ENCODE data around the gene ATP2A2. TPM values are rescaled to one million over a fixed set of nuclear protein-coding genes. Genes with fewer than 3 reads are reported as not detected.

ATP2A2 gene
- polyA plus RNA-seq, 3 donors from 2014 or later = 2.0 to 8.0 (median 2.5) TPM

- H3K4me3 Mint-ChIP-seq = peak overlapping the region in 1 of 5 donors; percentile 8
- H3K9me3 Mint-ChIP-seq = no peaks in the 10 kb centered on the region
- H3K27me3 Mint-ChIP-seq (ENCODE audit: low read depth in 3 of 3) = peaks cover 0 to 1% (median 0%) of the 10 kb centered on the region in 3 donors
- peaks cover 5 to 18% (median 5%) of the 10 kb centered on the region in 3 donors for H3K36me3 Mint-ChIP-seq
- H3K27ac Mint-ChIP-seq = peak overlapping the region in 2 of 6 donors; percentile 16 to 72
- DNase-seq = no peak
- H3K4me1 Mint-ChIP-seq = peaks cover 62 to 69% of the 10 kb centered on the region in 2 donors
Observed at GRCh38 chr12:110289044-110289710, 8.1 kb downstream of the ATP2A2 start.

DNA sequence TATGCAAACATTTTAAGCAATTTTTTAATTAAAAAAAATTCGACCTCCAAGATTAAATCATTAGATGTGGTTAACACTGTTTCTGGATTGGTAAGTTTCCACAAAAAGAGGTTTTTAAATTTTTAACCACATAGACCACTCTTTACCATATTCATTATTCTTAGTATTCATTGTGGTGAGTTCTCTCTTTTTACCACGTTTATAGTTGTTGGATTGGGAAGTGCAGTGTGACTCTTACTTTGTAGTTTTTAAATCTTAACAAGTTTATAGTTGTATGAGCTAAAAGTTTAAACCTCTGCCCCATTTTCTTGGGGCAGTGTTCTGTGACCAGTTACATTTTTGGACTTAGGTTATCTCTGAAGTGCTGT is 8.6 kb downstream of the ATP2A2 start:
- DNase-seq = no peak
- peak overlapping the region in 2 of 5 donors; percentile 14 to 41 for H3K4me3 Mint-ChIP-seq
- peaks cover 5 to 21% (median 8%) of the 10 kb centered on the region in 3 donors for H3K36me3 Mint-ChIP-seq
- peak overlapping the region in 2 of 6 donors; percentile 37 to 39 for H3K27ac Mint-ChIP-seq
- H3K4me1 Mint-ChIP-seq = peaks cover 58 to 64% of the 10 kb centered on the region in 2 donors
- H3K9me3 Mint-ChIP-seq = no peaks in the 10 kb centered on the region
- H3K27me3 Mint-ChIP-seq (ENCODE audit: low read depth in 3 of 3) = peaks cover 0 to 1% (median 0%) of the 10 kb centered on the region in 3 donors

GRCh38 chr12:110301065-110301806 is 20.2 kb downstream of the ATP2A2 start:
- H3K4me1 Mint-ChIP-seq = peaks cover 42 to 70% of the 10 kb centered on the region in 2 donors
- H3K36me3 Mint-ChIP-seq = peaks cover 4 to 26% (median 23%) of the 10 kb centered on the region in 3 donors
- peak overlapping the region; percentile 13 to 88 (median 50) for H3K27ac Mint-ChIP-seq

DNA sequence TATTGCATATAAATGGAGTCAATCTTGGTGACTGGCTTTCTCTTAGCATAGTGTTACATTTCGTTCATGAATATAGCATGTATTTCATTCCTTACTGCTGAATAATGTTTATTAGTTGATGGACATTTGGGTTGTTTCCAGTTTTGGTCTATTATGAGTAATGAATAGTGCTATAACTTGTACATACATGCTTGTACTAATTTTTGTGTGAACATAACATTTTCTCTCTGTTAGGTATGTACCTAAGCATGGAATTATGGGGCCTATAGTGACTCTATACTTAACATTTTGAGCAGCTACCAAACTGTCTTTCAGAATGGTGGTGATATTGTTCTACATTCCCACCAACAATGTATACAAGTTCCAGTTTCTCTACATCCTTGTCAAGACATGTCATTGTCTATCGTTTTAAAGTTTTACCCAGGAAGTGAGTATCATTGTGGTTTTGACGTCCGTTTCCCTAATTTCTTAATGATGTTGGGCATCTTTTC is 23.1 kb downstream of the ATP2A2 start:
- H3K27ac Mint-ChIP-seq = peak overlapping the region; percentile 7 to 65 (median 28)
- no peak overlapping the region for H3K4me3 Mint-ChIP-seq
- no peak for DNase-seq
- peaks cover 61 to 77% of the 10 kb centered on the region in 2 donors for H3K4me1 Mint-ChIP-seq
- H3K36me3 Mint-ChIP-seq = peaks cover 3 to 23% (median 17%) of the 10 kb centered on the region in 3 donors
- peaks cover 0 to 1% (median 0%) of the 10 kb centered on the region in 3 donors for H3K27me3 Mint-ChIP-seq (ENCODE audit: low read depth in 3 of 3)
- no peaks in the 10 kb centered on the region for H3K9me3 Mint-ChIP-seq

More at GRCh38 chr12:110301065-110301806, 20.2 kb downstream of the ATP2A2 start:
- DNase-seq = no peak
- no peaks in the 10 kb centered on the region for H3K9me3 Mint-ChIP-seq
- peak overlapping the region in 2 of 5 donors; percentile 6 to 7 for H3K4me3 Mint-ChIP-seq
- no peaks in the 10 kb centered on the region for H3K27me3 Mint-ChIP-seq (ENCODE audit: low read depth in 3 of 3)

DNA sequence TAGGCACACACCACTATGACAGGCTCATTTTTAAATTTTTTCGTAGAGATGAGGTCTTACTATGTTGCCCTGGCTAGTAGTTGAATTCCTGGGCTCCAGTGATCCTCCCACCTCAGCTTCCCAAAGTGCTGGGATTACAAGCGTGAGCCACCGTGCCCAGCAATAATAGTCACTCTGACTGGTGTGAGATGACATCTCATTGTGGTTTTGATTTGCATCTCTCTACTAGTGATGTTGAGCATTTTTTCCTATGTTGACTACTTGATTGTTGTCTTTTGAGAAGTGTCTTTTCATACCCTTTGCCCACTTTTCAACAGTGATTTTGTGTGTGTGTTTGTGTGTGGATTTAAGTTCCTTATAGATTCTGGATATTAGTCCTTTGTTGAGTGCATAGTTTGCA is 26.3 kb downstream of the ATP2A2 start:
- Mint-ChIP-seq H3K9me3 (no peaks in the 10 kb centered on the region), H3K4me3 (peak overlapping the region in 3 of 5 donors; percentile 26 to 52 (median 26)), H3K36me3 (peaks cover 3 to 16% (median 7%) of the 10 kb centered on the region in 3 donors), H3K27ac (peak overlapping the region in 5 of 6 donors; percentile 21 to 80 (median 77)), H3K4me1 (peaks cover 50 to 75% of the 10 kb centered on the region in 2 donors), H3K27me3 (ENCODE audit: low read depth in 3 of 3) (peaks cover 0 to 8% (median 0%) of the 10 kb centered on the region in 3 donors)
- DNase-seq = no peak

DNA sequence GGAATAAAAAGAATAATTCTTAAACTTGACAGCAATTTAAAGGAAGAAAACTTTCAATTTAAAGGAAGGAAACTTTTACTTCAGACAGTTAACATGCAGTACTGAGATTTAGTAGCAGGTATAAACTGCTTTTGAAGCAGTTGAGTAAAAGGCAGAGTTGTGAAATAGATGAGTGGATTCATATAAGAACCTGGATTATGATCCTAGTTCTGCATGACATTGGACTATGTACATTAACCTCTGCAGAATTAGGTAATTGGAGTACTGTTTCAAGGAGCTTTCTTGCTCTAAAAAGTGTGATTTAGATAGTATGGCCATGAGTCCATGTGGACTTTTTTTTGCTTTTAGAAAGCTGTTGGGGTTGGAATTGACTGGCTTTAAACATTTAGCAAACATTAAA is 29.7 kb downstream of the ATP2A2 start:
- no peak for DNase-seq
- Mint-ChIP-seq H3K4me1 (peaks cover 48 to 71% of the 10 kb centered on the region in 2 donors), H3K27ac (peak overlapping the region in 3 of 6 donors; percentile 10 to 53 (median 34)), H3K9me3 (no peaks in the 10 kb centered on the region), H3K27me3 (ENCODE audit: low read depth in 3 of 3) (peaks cover 0 to 8% (median 2%) of the 10 kb centered on the region in 3 donors), H3K4me3 (no peak overlapping the region), H3K36me3 (peaks cover under 1 to 5% (median 3%) of the 10 kb centered on the region in 3 donors)

DNA sequence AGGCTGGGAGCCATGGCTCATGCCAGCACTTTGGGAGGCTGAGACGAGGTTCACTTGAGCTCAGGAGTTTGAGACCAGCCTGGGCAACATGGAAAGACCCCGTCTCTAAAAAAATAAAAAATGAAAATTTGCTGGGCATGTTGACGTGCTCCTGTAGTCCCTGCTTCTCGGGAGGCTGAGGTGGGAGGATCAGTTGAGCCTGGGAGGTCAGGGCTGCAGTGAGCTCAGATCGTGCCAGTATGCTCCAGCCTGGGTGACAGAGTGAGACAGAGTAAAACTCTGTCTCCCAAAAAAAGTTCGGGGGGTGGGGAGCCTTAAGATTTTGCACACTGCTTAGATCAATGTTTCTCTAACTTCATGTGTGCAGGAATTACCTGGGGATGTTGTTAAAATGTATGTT is 30.9 kb downstream of the ATP2A2 start:
- peak overlapping the region in 5 of 6 donors; percentile 37 to 69 (median 45) for H3K27ac Mint-ChIP-seq
- peak overlapping the region in 1 of 5 donors; percentile 0 for H3K4me3 Mint-ChIP-seq
- H3K4me1 Mint-ChIP-seq = peaks cover 50 to 81% of the 10 kb centered on the region in 2 donors
- peaks cover 0 to 4% (median 3%) of the 10 kb centered on the region in 3 donors for H3K36me3 Mint-ChIP-seq
- no peaks in the 10 kb centered on the region for H3K9me3 Mint-ChIP-seq
- DNase-seq = no peak
- H3K27me3 Mint-ChIP-seq (ENCODE audit: low read depth in 3 of 3) = peaks cover 0 to 8% (median 2%) of the 10 kb centered on the region in 3 donors

GRCh38 chr12:110312581-110313360 is 31.7 kb downstream of the ATP2A2 start:
- Mint-ChIP-seq H3K27ac (peak overlapping the region in 5 of 6 donors; percentile 41 to 69 (median 47)), H3K4me3 (peak overlapping the region in 2 of 5 donors; percentile 8 to 22), H3K4me1 (peaks cover 44 to 78% of the 10 kb centered on the region in 2 donors), H3K36me3 (peaks cover 0 to 6% (median 3%) of the 10 kb centered on the region in 3 donors), H3K27me3 (ENCODE audit: low read depth in 3 of 3) (peaks cover 0 to 8% (median 2%) of the 10 kb centered on the region in 3 donors), H3K9me3 (no peaks in the 10 kb centered on the region)
- DNase-seq = no peak

GRCh38 chr12:110314308-110314707 is 33.3 kb downstream of the ATP2A2 start:
- no peak overlapping the region for H3K4me3 Mint-ChIP-seq
- H3K36me3 Mint-ChIP-seq = peaks cover 0 to 3% (median 0%) of the 10 kb centered on the region in 3 donors
- DNase-seq = no peak
- H3K27me3 Mint-ChIP-seq (ENCODE audit: low read depth in 3 of 3) = peaks cover 0 to 6% (median 2%) of the 10 kb centered on the region in 3 donors
- H3K9me3 Mint-ChIP-seq = no peaks in the 10 kb centered on the region
- peak overlapping the region in 5 of 6 donors; percentile 9 to 74 (median 30) for H3K27ac Mint-ChIP-seq
- peaks cover 34 to 69% of the 10 kb centered on the region in 2 donors for H3K4me1 Mint-ChIP-seq

DNA sequence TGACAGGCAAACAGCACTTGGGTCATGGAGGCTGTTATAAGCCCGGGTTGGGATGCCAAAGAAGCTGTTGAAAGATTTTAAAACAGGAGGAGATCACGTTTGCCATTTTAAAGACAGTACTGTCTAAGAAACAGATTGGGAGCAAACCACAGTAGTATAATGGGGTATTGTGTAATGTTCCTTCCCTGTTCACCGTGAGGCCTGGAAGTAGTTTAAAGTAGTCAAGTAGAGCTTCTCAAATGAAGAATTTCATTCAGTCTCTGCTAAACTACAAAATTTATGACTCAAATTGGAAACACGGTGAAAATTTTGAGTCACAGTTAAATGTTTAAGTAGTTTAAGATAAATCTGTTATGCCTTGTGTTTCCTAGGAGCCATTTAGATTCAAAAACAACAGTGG is 35.8 kb downstream of the ATP2A2 start:
- DNase-seq = no peak
- Mint-ChIP-seq H3K9me3 (no peaks in the 10 kb centered on the region), H3K4me1 (peaks cover 42 to 70% of the 10 kb centered on the region in 2 donors), H3K27ac (peak overlapping the region; percentile 40 to 84 (median 60)), H3K36me3 (peaks cover 0 to 3% (median 0%) of the 10 kb centered on the region in 3 donors), H3K4me3 (no peak overlapping the region), H3K27me3 (ENCODE audit: low read depth in 3 of 3) (peaks cover 0 to 3% (median 2%) of the 10 kb centered on the region in 3 donors)

- peaks cover 0 to 3% (median 0%) of the 10 kb centered on the region in 3 donors for H3K36me3 Mint-ChIP-seq
- peak overlapping the region in 3 of 6 donors; percentile 7 to 20 (median 9) for H3K27ac Mint-ChIP-seq
- H3K9me3 Mint-ChIP-seq = no peaks in the 10 kb centered on the region
- DNase-seq = no peak
- H3K27me3 Mint-ChIP-seq (ENCODE audit: low read depth in 3 of 3) = peaks cover 0 to 2% (median 0%) of the 10 kb centered on the region in 3 donors
- no peak overlapping the region for H3K4me3 Mint-ChIP-seq
- H3K4me1 Mint-ChIP-seq = peaks cover 36 to 70% of the 10 kb centered on the region in 2 donors
Observed at GRCh38 chr12:110317911-110318310, 36.9 kb downstream of the ATP2A2 start.

DNA sequence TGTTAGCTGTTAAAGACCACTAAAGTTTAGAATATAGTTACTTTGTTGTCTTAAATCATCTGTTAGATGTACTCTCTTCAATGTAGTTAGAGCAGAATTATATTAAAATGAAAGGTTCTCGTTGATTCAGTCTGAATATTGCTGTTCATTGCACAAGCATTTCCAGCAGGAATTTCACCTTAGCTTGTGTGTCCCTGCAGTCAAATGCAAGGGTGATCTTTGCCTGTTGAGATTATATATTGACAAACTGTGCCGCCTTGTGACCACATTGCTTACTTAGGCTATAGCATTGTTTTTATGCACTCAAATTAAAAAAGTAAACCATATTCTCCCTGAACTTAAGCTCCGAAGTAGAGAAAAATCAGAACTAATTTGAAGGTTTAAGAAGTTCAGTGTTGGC is 39.5 kb downstream of the ATP2A2 start:
- Mint-ChIP-seq H3K36me3 (peaks cover 0 to 3% (median 0%) of the 10 kb centered on the region in 3 donors), H3K4me3 (no peak overlapping the region), H3K4me1 (peaks cover 22 to 51% of the 10 kb centered on the region in 2 donors), H3K27ac (peak overlapping the region in 2 of 6 donors; percentile 14 to 37), H3K9me3 (no peaks in the 10 kb centered on the region), H3K27me3 (ENCODE audit: low read depth in 3 of 3) (no peaks in the 10 kb centered on the region)
- DNase-seq = no peak

DNA sequence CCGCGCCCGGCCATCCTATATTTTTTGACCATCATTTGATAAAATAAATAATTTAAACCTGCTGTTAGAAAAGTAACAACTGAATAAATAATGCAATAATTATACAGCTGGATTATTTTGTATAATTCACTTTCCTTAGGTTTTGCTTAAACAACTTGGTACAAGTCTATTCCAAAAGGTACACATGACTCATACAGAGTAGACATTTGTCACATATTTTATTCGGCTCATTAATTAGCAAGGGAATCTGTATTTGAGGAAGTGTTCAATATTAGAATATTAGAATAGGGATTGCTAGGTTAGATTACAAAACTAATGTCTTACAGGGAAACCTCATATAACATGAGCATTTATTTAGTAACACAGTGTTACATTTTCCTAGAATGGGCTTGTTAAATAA is 48.7 kb downstream of the ATP2A2 start:
- no peak overlapping the region for H3K27ac Mint-ChIP-seq
- DNase-seq = no peak
- peaks cover 0 to 4% (median 0%) of the 10 kb centered on the region in 3 donors for H3K27me3 Mint-ChIP-seq (ENCODE audit: low read depth in 3 of 3)
- no peak overlapping the region for H3K4me3 Mint-ChIP-seq
- H3K36me3 Mint-ChIP-seq = peaks cover 6 to 43% (median 42%) of the 10 kb centered on the region in 3 donors
- H3K4me1 Mint-ChIP-seq = peaks cover 12 to 40% of the 10 kb centered on the region in 2 donors
- no peaks in the 10 kb centered on the region for H3K9me3 Mint-ChIP-seq
